Endodermal cell (in vitro differentiated cells): ENCODE data around the gene CCDC183. TPM values are rescaled to one million over a fixed set of nuclear protein-coding genes. Genes with fewer than 3 reads are reported as not detected.
A peak's percentile ranks its signal among the peaks of the same experiment; 100 is the strongest.
"Not testable (repeated sequence)": the region's sequence is repeated elsewhere in the genome, so short reads cannot be mapped to it uniquely, and the experiment has no call there.

ENCODE experiments used
- DNase-seq: peaks from one replicate; pipeline ENCODE4 v3.0.0-alpha.2; 2017
- H3K27ac ChIP-seq: 2 replicates; pipeline ENCODE4 v1.5.1; 2013; ENCODE audit warnings: mild to moderate bottlenecking, low read depth, low read length, moderate library complexity
- H3K27me3 ChIP-seq: 2 replicates; pipeline ENCODE4 v1.6.1; 2013; ENCODE audit warnings: mild to moderate bottlenecking, low read length, moderate library complexity; ENCODE audit not compliant: insufficient read depth, control insufficient read depth, poor library complexity, severe bottlenecking
- H3K36me3 ChIP-seq: 2 replicates; pipeline ENCODE4 v1.7.0; 2013; ENCODE audit warnings: mild to moderate bottlenecking, low read length, moderate library complexity; ENCODE audit not compliant: control insufficient read depth, insufficient read depth
- H3K4me1 ChIP-seq: one replicate; pipeline ENCODE4 v1.7.0; 2013; ENCODE audit warnings: low read length; ENCODE audit not compliant: control insufficient read depth, insufficient read depth
- H3K4me3 ChIP-seq: 2 replicates; pipeline ENCODE4 v1.5.1; 2013; ENCODE audit warnings: mild to moderate bottlenecking, low read length, moderate library complexity
- H3K9ac ChIP-seq: 2 replicates; pipeline ENCODE4 v1.6.1; 2013; ENCODE audit warnings: mild to moderate bottlenecking, low read length, moderate library complexity; ENCODE audit not compliant: poor library complexity, severe bottlenecking; ENCODE audit errors: extremely low read depth
- H3K9me3 ChIP-seq: 2 replicates; pipeline ENCODE4 v1.6.1; 2013; ENCODE audit warnings: mild to moderate bottlenecking, low read length, moderate library complexity; ENCODE audit not compliant: control insufficient read depth
- H3K27ac Mint-ChIP-seq: 2 replicates; pipeline ENCODE4 v1.8.0; 2020; ENCODE audit warnings: mixed read lengths
- H3K27me3 Mint-ChIP-seq: 2 replicates; pipeline ENCODE4 v1.8.0; 2021; ENCODE audit warnings: mild to moderate bottlenecking, mixed read lengths; ENCODE audit not compliant: insufficient read depth
- H3K36me3 Mint-ChIP-seq: 2 replicates; pipeline ENCODE4 v1.8.0; 2020; ENCODE audit warnings: low read depth, mixed read lengths
- H3K4me1 Mint-ChIP-seq: 2 replicates; pipeline ENCODE4 v1.8.0; 2020; ENCODE audit warnings: mixed read lengths
- H3K4me3 Mint-ChIP-seq: 2 replicates; pipeline ENCODE4 v1.8.0; 2020; ENCODE audit warnings: mild to moderate bottlenecking, moderate library complexity, mixed read lengths
- H3K9me3 Mint-ChIP-seq: 2 replicates; pipeline ENCODE4 v1.8.0; 2020; ENCODE audit warnings: mild to moderate bottlenecking, mixed read lengths
- WGBS, 2 experiments: methylation state at CpG; one replicate each; pipeline versions ENCODE4 v1.1.5 to v1.1.7; 2013; ENCODE audit warnings: missing lambda C conversion rate in 2 of 2, mixed read lengths in 1 of 2; ENCODE audit not compliant: insufficient coverage in 1 of 2, insufficient read length in 1 of 2; 5-methylcytosine and 5-hydroxymethylcytosine counted together
- total RNA-seq, 2 donors: library from RNA; stranded (reverse); fragmentation: NEBNext Ultra II Directional in 1 of 2; extraction: Animal tissue kit (Norgen Biotek cat#: 25700) in 1 of 2; gene quantifications; 2 replicates in 1 of 2; 3 replicates in 1 of 2; pipeline ENCODE4 v1.2.1, GENCODE V29; 2021
- TF ChIP-seq, protein P1 (sequence below): fragments of 200-600 bp; sonication (generic); conservative IDR thresholded peaks from 2 replicates; pipeline ENCODE4 v1.5.0; 2021; ENCODE audit warnings: antibody characterized with exemption, mild to moderate bottlenecking

Gene CCDC183
- total RNA-seq, 2 donors from 2014 or later, result 10.9 to 13.4 TPM

DNA sequence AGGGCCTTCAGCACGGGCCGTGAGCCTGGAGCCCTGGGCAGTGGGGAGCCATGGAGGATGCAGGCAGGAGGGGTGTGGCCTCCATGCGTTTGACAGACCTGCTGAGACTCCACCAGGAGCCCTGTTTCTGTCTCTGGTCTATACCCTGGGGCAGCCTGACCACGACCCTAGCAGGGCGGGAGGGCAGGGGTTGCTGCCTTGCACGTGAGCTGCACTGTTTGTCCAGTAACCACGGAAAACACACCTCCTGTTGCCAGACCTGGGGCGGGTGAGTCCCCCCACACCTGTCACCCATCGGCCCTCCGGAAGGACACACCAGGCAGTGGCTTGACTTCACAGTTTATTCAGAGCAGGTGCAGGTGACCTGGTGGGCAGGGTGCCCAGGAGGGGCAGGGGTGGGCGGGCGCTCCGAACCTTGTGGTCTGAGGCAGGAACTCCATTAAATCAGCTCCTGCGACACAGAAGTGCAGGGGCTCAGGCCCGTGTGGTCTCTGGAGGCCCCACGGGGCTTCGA, 42.0 kb upstream of the CCDC183 start:
- H3K27me3 ChIP-seq, result no peaks in the 10 kb centered on the region
- H3K4me1 ChIP-seq, result no peaks in the 10 kb centered on the region
- H3K9ac ChIP-seq, result no peak overlapping the region
- 92 to 93% methylated on average over 14 to 17 of the region's 17 CpGs for WGBS, 2 experiments
- H3K36me3 Mint-ChIP-seq, result peaks cover 2% of the 10 kb centered on the region
- H3K27ac Mint-ChIP-seq, result no peak overlapping the region
- DNase-seq, result no peak
- peaks cover 16% of the 10 kb centered on the region for H3K27me3 Mint-ChIP-seq
- H3K4me3 Mint-ChIP-seq, result no peak overlapping the region
- H3K9me3 ChIP-seq, result peaks cover 15% of the 10 kb centered on the region
- no peak overlapping the region for H3K27ac ChIP-seq
- peaks cover 33% of the 10 kb centered on the region for H3K9me3 Mint-ChIP-seq
- H3K4me3 ChIP-seq, result no peak overlapping the region
- TF ChIP-seq, protein P1, sequence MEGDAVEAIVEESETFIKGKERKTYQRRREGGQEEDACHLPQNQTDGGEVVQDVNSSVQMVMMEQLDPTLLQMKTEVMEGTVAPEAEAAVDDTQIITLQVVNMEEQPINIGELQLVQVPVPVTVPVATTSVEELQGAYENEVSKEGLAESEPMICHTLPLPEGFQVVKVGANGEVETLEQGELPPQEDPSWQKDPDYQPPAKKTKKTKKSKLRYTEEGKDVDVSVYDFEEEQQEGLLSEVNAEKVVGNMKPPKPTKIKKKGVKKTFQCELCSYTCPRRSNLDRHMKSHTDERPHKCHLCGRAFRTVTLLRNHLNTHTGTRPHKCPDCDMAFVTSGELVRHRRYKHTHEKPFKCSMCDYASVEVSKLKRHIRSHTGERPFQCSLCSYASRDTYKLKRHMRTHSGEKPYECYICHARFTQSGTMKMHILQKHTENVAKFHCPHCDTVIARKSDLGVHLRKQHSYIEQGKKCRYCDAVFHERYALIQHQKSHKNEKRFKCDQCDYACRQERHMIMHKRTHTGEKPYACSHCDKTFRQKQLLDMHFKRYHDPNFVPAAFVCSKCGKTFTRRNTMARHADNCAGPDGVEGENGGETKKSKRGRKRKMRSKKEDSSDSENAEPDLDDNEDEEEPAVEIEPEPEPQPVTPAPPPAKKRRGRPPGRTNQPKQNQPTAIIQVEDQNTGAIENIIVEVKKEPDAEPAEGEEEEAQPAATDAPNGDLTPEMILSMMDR, result no peak
- H3K4me1 Mint-ChIP-seq, result no peaks in the 10 kb centered on the region
- no peaks in the 10 kb centered on the region for H3K36me3 ChIP-seq

DNA sequence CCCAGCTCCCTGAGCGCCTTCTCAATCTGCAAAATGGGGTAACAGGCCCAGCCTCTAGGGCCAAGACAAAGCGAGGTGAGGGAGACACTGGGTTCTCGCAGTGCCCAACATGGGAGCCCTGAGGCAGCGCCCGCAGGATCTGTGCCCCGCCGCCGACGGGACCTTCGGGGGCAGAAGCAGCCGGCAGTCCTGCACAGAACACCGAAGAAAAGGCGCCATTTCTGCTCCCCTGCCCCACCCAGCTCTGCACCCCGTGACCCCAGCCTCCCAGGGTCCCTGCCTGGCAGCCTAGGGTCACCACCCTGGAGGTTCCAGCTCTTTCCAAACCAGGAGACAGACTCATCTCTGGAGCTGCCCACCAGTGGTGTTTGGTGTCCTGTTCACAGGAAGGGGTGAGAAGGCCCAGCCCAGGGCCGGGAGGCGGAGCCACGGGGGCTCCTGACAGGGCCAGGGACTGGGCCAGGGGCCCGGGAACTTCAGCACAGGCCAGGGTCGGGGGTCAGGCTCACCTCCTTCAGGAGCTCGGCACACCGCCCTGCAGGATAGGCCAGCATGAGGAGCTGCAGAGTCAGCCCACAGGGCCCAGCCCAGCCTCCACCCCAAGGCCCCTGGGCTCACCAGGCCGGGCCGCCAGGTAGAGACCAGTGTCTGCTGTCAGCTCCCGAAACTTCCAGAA, 41.4 kb upstream of the CCDC183 start:
- H3K4me3 Mint-ChIP-seq, result no peak overlapping the region
- Histone ChIP-seq H3K9ac (no peak overlapping the region), H3K36me3 (no peaks in the 10 kb centered on the region), H3K27me3 (no peaks in the 10 kb centered on the region), H3K4me3 (no peak overlapping the region), H3K4me1 (no peaks in the 10 kb centered on the region), H3K27ac (no peak overlapping the region), H3K9me3 (peaks cover 15% of the 10 kb centered on the region)
- peaks cover 2% of the 10 kb centered on the region for H3K36me3 Mint-ChIP-seq
- no peaks in the 10 kb centered on the region for H3K4me1 Mint-ChIP-seq
- H3K9me3 Mint-ChIP-seq, result peaks cover 33% of the 10 kb centered on the region
- TF ChIP-seq, protein P1, result no peak
- no peak overlapping the region for H3K27ac Mint-ChIP-seq
- 85 to 90% methylated on average over 15 to 24 of the region's 24 CpGs for WGBS, 2 experiments
- peak; percentile 81 for DNase-seq
- H3K27me3 Mint-ChIP-seq, result peaks cover 16% of the 10 kb centered on the region

- H3K4me3 Mint-ChIP-seq, H3K27ac ChIP-seq, H3K36me3 Mint-ChIP-seq, H3K36me3 ChIP-seq, H3K9ac ChIP-seq, H3K4me3 ChIP-seq, H3K4me1 Mint-ChIP-seq, H3K27ac Mint-ChIP-seq, H3K27me3 ChIP-seq, H3K4me1 ChIP-seq, DNase-seq: not testable (repeated sequence)
- 93 to 97% methylated on average over 15 to 22 of the region's 22 CpGs for WGBS, 2 experiments
- Mint-ChIP-seq H3K27me3 (peaks cover 16% of the 10 kb centered on the region), H3K9me3 (peaks cover 33% of the 10 kb centered on the region)
- H3K9me3 ChIP-seq, result peaks cover 15% of the 10 kb centered on the region
These were observed 40.6 kb upstream of the CCDC183 start for GRCh38 chr9:136755302-136756133.
